ENCODE results near the gene IGLL5. TPM values are rescaled to one million over a fixed set of nuclear protein-coding genes. Genes with fewer than 3 reads are reported as not detected.

Gene IGLL5
- total and polyA plus RNA-seq, 11 donors, result 0.23 to 2.6 (median 0.78) TPM; not detected in 4

DNA sequence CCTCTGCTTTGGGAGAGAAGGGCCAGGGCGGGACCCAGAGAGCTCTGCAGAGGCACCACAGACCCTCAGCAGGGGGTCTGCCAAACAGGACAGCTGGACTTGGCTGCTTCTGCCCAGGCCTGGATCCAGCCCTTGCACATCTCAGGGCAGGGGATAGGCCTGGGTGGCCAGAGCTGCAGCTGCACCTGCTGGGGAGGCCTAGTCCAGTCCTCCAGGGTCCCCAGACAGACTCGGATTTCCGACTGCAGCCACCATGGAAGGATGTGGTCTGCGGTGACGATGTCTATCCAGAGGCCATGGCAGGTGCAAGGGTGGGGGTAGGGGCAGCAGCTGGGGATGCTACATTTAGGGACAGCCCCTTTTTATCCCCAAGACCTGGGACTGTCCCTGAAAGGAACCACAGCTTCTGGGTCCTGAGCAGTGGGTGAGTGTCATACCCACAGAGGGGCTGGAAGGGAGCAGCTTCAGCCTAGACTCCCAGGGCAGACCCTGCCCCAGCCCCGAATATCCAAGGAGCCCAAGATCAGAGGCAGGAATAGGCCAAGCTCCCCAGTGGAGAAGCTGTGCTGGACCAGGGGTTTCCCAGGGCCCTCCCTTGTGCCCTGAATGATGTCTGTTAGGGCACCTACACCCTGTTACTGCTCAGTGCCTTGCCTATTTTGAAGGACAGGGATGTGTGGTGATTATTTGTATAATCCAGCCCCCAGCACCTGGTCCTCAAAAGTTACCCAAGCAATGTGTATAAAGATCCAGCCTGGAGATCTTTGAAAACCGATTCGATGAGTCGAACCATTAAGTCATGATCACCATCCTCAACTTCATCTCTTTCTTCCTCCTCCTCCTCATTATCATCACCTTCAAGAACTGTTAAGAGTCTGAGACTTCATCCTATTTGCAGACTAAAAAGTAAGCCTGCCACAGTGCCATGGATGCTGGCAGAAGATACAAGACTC lies 2.5 kb upstream of the IGLL5 start:
- Histone ChIP-seq H3K36me3 (no peaks in the 10 kb centered on the region), H3K27ac (no peak overlapping the region), H3K4me3 (no peak overlapping the region), H3K27me3 (peaks cover 0 to 16% (median 0%) of the 10 kb centered on the region in 9 donors), H3K4me1 (no peaks in the 10 kb centered on the region), H3K9me3 (no peaks in the 10 kb centered on the region)
- ATAC-seq (no peak), DNase-seq (no peak)
- WGBS, 4 donors, result 73 to 87% (median 84%) methylated on average over 8 to 9 of the region's 9 CpGs
- intact Hi-C loops (cut with DNase I), result loop anchor here in 7 of 10 donors (5.0 to 10.0 kb wide), 8 partner anchors 38 to 670 kb away; no protein-coding TSS in a partner anchor
- TF ChIP-seq, protein P1, sequence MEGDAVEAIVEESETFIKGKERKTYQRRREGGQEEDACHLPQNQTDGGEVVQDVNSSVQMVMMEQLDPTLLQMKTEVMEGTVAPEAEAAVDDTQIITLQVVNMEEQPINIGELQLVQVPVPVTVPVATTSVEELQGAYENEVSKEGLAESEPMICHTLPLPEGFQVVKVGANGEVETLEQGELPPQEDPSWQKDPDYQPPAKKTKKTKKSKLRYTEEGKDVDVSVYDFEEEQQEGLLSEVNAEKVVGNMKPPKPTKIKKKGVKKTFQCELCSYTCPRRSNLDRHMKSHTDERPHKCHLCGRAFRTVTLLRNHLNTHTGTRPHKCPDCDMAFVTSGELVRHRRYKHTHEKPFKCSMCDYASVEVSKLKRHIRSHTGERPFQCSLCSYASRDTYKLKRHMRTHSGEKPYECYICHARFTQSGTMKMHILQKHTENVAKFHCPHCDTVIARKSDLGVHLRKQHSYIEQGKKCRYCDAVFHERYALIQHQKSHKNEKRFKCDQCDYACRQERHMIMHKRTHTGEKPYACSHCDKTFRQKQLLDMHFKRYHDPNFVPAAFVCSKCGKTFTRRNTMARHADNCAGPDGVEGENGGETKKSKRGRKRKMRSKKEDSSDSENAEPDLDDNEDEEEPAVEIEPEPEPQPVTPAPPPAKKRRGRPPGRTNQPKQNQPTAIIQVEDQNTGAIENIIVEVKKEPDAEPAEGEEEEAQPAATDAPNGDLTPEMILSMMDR (IDR thresholded peaks at IDR 0.05), result no peak
- TF ChIP-seq POLR2A (IDR thresholded peaks at IDR 0.05), result no peak

- no peak overlapping the region for H3K4me3 ChIP-seq
- H3K27ac ChIP-seq, result no peak overlapping the region
- 82 to 91% (median 87%) methylated on average over 4 of the region's 4 CpGs for WGBS, 4 donors
- H3K4me1 ChIP-seq, result no peaks in the 10 kb centered on the region
- no peaks in the 10 kb centered on the region for H3K9me3 ChIP-seq
- H3K27me3 ChIP-seq, result peaks cover 0 to 16% (median 0%) of the 10 kb centered on the region in 9 donors
- no peak for DNase-seq
- intact Hi-C loops (cut with DNase I), result loop anchor here in 6 of 10 donors (10.0 kb wide), 6 partner anchors 58 to 672 kb away; no protein-coding TSS in a partner anchor
- TF ChIP-seq POLR2A (IDR thresholded peaks at IDR 0.05), result no peak
- TF ChIP-seq, protein P1 (IDR thresholded peaks at IDR 0.05), result no peak
- no peak for ATAC-seq
- no peaks in the 10 kb centered on the region for H3K36me3 ChIP-seq
These were observed 1.1 kb upstream of the IGLL5 start for GRCh38 chr22:22886546-22886945.

GRCh38 chr22:22888571-22889353 lies 1.1 kb downstream of the IGLL5 start:
- ATAC-seq, result no peak
- no peak for DNase-seq
- H3K9me3 ChIP-seq, result no peaks in the 10 kb centered on the region
- no peak overlapping the region for H3K27ac ChIP-seq
- H3K36me3 ChIP-seq, result no peaks in the 10 kb centered on the region
- H3K27me3 ChIP-seq, result peaks cover 0 to 23% (median 3%) of the 10 kb centered on the region in 9 donors
- H3K4me3 ChIP-seq, result no peak overlapping the region
- intact Hi-C loops (cut with DNase I), result loop anchor here in 6 of 10 donors (10.0 kb wide), 6 partner anchors 56 to 674 kb away; no protein-coding TSS in a partner anchor
- no peaks in the 10 kb centered on the region for H3K4me1 ChIP-seq
- 63 to 72% (median 70%) methylated on average over 13 of the region's 13 CpGs for WGBS, 4 donors
- TF ChIP-seq, protein P1 (IDR thresholded peaks at IDR 0.05), result no peak

- no peak for ATAC-seq
- Histone ChIP-seq H3K4me3 (no peak overlapping the region), H3K9me3 (no peaks in the 10 kb centered on the region), H3K27ac (no peak overlapping the region), H3K4me1 (no peaks in the 10 kb centered on the region), H3K36me3 (no peaks in the 10 kb centered on the region), H3K27me3 (peaks cover 0 to 33% (median 6%) of the 10 kb centered on the region in 9 donors)
- no peak for DNase-seq
- intact Hi-C loops (cut with DNase I), result no loop called here
- no peak for TF ChIP-seq POLR2A (IDR thresholded peaks at IDR 0.05)
- TF ChIP-seq, protein P1 (IDR thresholded peaks at IDR 0.05), result no peak
These were observed 2.5 kb downstream of the IGLL5 start for GRCh38 chr22:22890085-22890484.

Data from heart left ventricle (tissue), 16 donors.